Fibroblast of mammary gland (primary cell): ENCODE results near the gene SPTLC2.

Source experiments
- DNase-seq: peaks from one replicate; pipeline ENCODE4 v3.0.0-alpha.2; 2010; ENCODE audit warnings: low read depth
- H3K4me3 ChIP-seq: 2 replicates; pipeline ENCODE4 v1.5.1; 2011; ENCODE audit warnings: low read depth, mild to moderate bottlenecking, low read length, moderate library complexity; ENCODE audit not compliant: control insufficient read depth
- CTCF ChIP-seq: conservative IDR thresholded peaks from 2 replicates; pipeline ENCODE4 v1.5.1; 2011; ENCODE audit warnings: low read depth, low read length, inconsistent platforms; ENCODE audit not compliant: control insufficient read depth, insufficient read depth

SPTLC2 gene

GRCh38 chr14:77565994-77566305, 50.5 kb downstream of the SPTLC2 start:
- no peak overlapping the region for H3K4me3 ChIP-seq
- DNase-seq = no peak
- TF ChIP-seq CTCF = no peak

- no peak overlapping the region for H3K4me3 ChIP-seq
- no peak for TF ChIP-seq CTCF
- DNase-seq = peak; percentile 63
Observed at GRCh38 chr14:77565289-77565993, 51.0 kb downstream of the SPTLC2 start.

- H3K4me3 ChIP-seq = no peak overlapping the region
- no peak for TF ChIP-seq CTCF
- peak; percentile 79 for DNase-seq
Observed at GRCh38 chr14:77562681-77563080, 53.8 kb downstream of the SPTLC2 start.

GRCh38 chr14:77561881-77562280, 54.6 kb downstream of the SPTLC2 start:
- no peak overlapping the region for H3K4me3 ChIP-seq
- DNase-seq = no peak
- no peak for TF ChIP-seq CTCF

- H3K4me3 ChIP-seq = no peak overlapping the region
- no peak for TF ChIP-seq CTCF
- DNase-seq = no peak
Observed at GRCh38 chr14:77559381-77559780, 57.1 kb downstream of the SPTLC2 start.

- TF ChIP-seq CTCF = no peak
- H3K4me3 ChIP-seq = no peak overlapping the region
- no peak for DNase-seq
Observed at GRCh38 chr14:77557391-77557790, 59.0 kb downstream of the SPTLC2 start.

GRCh38 chr14:77556946-77557345, 59.5 kb downstream of the SPTLC2 start:
- no peak for DNase-seq
- H3K4me3 ChIP-seq = no peak overlapping the region
- TF ChIP-seq CTCF = no peak
